Kidney tubule cell (primary cell): ENCODE measurements around the gene TMEM255B.

ENCODE experiments used
- DNase-seq: peaks from one replicate; pipeline ENCODE4 v3.0.0-alpha.2; 2018; ENCODE audit warnings: low spot score

TMEM255B gene

GRCh38 chr13:113862191-113862930 is 103.3 kb downstream of the TMEM255B start:
- no peak for DNase-seq

GRCh38 chr13:113862931-113863523 is 104.0 kb downstream of the TMEM255B start:
- peak; percentile 63 for DNase-seq

GRCh38 chr13:113863524-113864272 is 104.7 kb downstream of the TMEM255B start, which contains the start of gene GAS6:
TSS of gene GAS6 (minus strand) at chr13:113864076. CDS start at chr13:113863920, 156 bp downstream.
- DNase-seq, result peak; percentile 54

- no peak for DNase-seq
Measured at GRCh38 chr13:113864273-113864890, 105.4 kb downstream of the TMEM255B start.

- no peak for DNase-seq
Measured at GRCh38 chr13:113865427-113865826, 106.4 kb downstream of the TMEM255B start.
